Panc1 (cell line): ENCODE measurements around the gene SNX24.

Experiments
- POLR2AphosphoS5 ChIP-seq: IDR thresholded peaks from 2 replicates; pipeline ENCODE4 v1.6.1; 2012; ENCODE audit warnings: mild to moderate bottlenecking, low read depth, low read length, moderate library complexity
- TF ChIP-seq, protein P1 (sequence below): fragments of 450-650 bp; IDR thresholded peaks from 2 replicates; pipeline ENCODE4 v1.5.1; 2017; ENCODE audit warnings: mild to moderate bottlenecking
- TF ChIP-seq, protein P2 (sequence below), 2 experiments: IDR thresholded peaks; 2 replicates each; pipeline ENCODE4 v1.6.1; 2011 to 2012; ENCODE audit warnings: low read depth in 2 of 2, control low read depth in 1 of 2, low read length in 1 of 2, mild to moderate bottlenecking in 1 of 2, moderate library complexity in 1 of 2; ENCODE audit not compliant: insufficient read depth in 1 of 2

- TF ChIP-seq, protein P1, sequence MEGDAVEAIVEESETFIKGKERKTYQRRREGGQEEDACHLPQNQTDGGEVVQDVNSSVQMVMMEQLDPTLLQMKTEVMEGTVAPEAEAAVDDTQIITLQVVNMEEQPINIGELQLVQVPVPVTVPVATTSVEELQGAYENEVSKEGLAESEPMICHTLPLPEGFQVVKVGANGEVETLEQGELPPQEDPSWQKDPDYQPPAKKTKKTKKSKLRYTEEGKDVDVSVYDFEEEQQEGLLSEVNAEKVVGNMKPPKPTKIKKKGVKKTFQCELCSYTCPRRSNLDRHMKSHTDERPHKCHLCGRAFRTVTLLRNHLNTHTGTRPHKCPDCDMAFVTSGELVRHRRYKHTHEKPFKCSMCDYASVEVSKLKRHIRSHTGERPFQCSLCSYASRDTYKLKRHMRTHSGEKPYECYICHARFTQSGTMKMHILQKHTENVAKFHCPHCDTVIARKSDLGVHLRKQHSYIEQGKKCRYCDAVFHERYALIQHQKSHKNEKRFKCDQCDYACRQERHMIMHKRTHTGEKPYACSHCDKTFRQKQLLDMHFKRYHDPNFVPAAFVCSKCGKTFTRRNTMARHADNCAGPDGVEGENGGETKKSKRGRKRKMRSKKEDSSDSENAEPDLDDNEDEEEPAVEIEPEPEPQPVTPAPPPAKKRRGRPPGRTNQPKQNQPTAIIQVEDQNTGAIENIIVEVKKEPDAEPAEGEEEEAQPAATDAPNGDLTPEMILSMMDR, result no peak
- no peak for TF ChIP-seq POLR2AphosphoS5
- TF ChIP-seq, protein P2, sequence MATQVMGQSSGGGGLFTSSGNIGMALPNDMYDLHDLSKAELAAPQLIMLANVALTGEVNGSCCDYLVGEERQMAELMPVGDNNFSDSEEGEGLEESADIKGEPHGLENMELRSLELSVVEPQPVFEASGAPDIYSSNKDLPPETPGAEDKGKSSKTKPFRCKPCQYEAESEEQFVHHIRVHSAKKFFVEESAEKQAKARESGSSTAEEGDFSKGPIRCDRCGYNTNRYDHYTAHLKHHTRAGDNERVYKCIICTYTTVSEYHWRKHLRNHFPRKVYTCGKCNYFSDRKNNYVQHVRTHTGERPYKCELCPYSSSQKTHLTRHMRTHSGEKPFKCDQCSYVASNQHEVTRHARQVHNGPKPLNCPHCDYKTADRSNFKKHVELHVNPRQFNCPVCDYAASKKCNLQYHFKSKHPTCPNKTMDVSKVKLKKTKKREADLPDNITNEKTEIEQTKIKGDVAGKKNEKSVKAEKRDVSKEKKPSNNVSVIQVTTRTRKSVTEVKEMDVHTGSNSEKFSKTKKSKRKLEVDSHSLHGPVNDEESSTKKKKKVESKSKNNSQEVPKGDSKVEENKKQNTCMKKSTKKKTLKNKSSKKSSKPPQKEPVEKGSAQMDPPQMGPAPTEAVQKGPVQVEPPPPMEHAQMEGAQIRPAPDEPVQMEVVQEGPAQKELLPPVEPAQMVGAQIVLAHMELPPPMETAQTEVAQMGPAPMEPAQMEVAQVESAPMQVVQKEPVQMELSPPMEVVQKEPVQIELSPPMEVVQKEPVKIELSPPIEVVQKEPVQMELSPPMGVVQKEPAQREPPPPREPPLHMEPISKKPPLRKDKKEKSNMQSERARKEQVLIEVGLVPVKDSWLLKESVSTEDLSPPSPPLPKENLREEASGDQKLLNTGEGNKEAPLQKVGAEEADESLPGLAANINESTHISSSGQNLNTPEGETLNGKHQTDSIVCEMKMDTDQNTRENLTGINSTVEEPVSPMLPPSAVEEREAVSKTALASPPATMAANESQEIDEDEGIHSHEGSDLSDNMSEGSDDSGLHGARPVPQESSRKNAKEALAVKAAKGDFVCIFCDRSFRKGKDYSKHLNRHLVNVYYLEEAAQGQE (IDR thresholded peaks at IDR 0.05; ENCODE audit: insufficient read depth in 1 of 2, low read depth in 2 of 2, low read length in 1 of 2), result no peak
Observed at GRCh38 chr5:123014689-123015088, 169.3 kb downstream of the SNX24 start.
